ENCODE measurements around the gene SLC15A4.

SLC15A4 gene

GRCh38 chr12:128754275-128754674 lies 69.5 kb downstream of the SLC15A4 start:
- no peak for DNase-seq (ENCODE audit: low spot score)

- DNase-seq (ENCODE audit: low spot score): no peak
Measured at GRCh38 chr12:128753438-128753837, 70.3 kb downstream of the SLC15A4 start.

- no peak for DNase-seq (ENCODE audit: low spot score)
Measured at GRCh38 chr12:128752386-128752785, 71.4 kb downstream of the SLC15A4 start.

- DNase-seq (ENCODE audit: low spot score): no peak
Measured at GRCh38 chr12:128747441-128747840, 76.3 kb downstream of the SLC15A4 start.

GRCh38 chr12:128745772-128746689 lies 77.7 kb downstream of the SLC15A4 start:
- no peak for DNase-seq (ENCODE audit: low spot score)

GRCh38 chr12:128743916-128744315 lies 79.8 kb downstream of the SLC15A4 start:
- no peak for DNase-seq (ENCODE audit: low spot score)

Measured in hematopoietic multipotent progenitor cell treated with erythropoietin and hydrocortisone succinate and interleukin-3 and kit ligand, for 15 days (in vitro differentiated cells).